CD4-positive, alpha-beta memory T cell (primary cell): Measurements from ENCODE around the gene HS3ST4. TPM values are rescaled to one million over a fixed set of nuclear protein-coding genes. Genes with fewer than 3 reads are reported as not detected.

Experiments
- CTCF ChIA-PET: fragments of 350-600 bp; sonication (Branson Sonifier 250); formaldehyde crosslinking; loops from one replicate; lab custom pipeline; 2021; ENCODE audit warnings: inconsistent platforms; ENCODE audit not compliant: partially characterized antibody; lab: Charles Lee
- POLR2A ChIA-PET: fragments of 350-600 bp; sonication (Branson Sonifier 250); formaldehyde crosslinking; loops from one replicate; lab custom pipeline; 2021; ENCODE audit not compliant: partially characterized antibody; lab: Charles Lee
- DNase-seq, 5 donors: peaks; one replicate each; pipeline versions ENCODE4 v3.0.0 to v3.0.0-alpha.2; 2020 to 2022; ENCODE audit warnings: mixed read lengths in 1 of 5
- H3K27ac ChIP-seq: one replicate; pipeline ENCODE4 v1.7.0; 2013; ENCODE audit warnings: low read depth, low read length
- H3K27me3 ChIP-seq: 2 replicates; pipeline ENCODE4 v1.7.0; 2013; ENCODE audit warnings: mild to moderate bottlenecking, low read length, moderate library complexity; ENCODE audit not compliant: insufficient read depth
- H3K36me3 ChIP-seq: 2 replicates; pipeline ENCODE4 v1.7.0; 2013; ENCODE audit warnings: mild to moderate bottlenecking, low read length, moderate library complexity; ENCODE audit not compliant: insufficient read depth
- H3K4me1 ChIP-seq: 2 replicates; pipeline ENCODE4 v1.7.0; 2013; ENCODE audit warnings: mild to moderate bottlenecking, low read length, moderate library complexity; ENCODE audit not compliant: insufficient read depth
- H3K4me3 ChIP-seq, 2 donors: one replicate each; pipeline ENCODE4 v1.7.0; 2013; ENCODE audit warnings: low read length in 2 of 2, mild to moderate bottlenecking in 1 of 2
- H3K9me3 ChIP-seq, 2 donors: one replicate each; pipeline ENCODE4 v1.7.0; 2013; ENCODE audit warnings: low read length in 2 of 2, control low read depth in 1 of 2; ENCODE audit not compliant: control insufficient read depth in 1 of 2
- H3K27ac Mint-ChIP-seq, 7 donors: one replicate each; pipeline ENCODE4 v1.8.0; 2020 to 2021; ENCODE audit warnings: mixed read lengths in 7 of 7, mild to moderate bottlenecking in 6 of 7, inconsistent platforms in 3 of 7, moderate library complexity in 3 of 7
- H3K27me3 Mint-ChIP-seq, 2 donors: one replicate each; pipeline ENCODE4 v1.8.0; 2020 to 2021; ENCODE audit warnings: mixed read lengths in 2 of 2
- H3K36me3 Mint-ChIP-seq, 2 donors: one replicate each; pipeline ENCODE4 v1.8.0; 2020 to 2021; ENCODE audit warnings: mixed read lengths in 2 of 2, inconsistent platforms in 1 of 2, mild to moderate bottlenecking in 1 of 2
- H3K4me1 Mint-ChIP-seq, 4 donors: one replicate each; pipeline ENCODE4 v1.8.0; 2020 to 2021; ENCODE audit warnings: mixed read lengths in 4 of 4, mild to moderate bottlenecking in 1 of 4
- H3K4me3 Mint-ChIP-seq, 8 donors: one replicate each; pipeline ENCODE4 v1.8.0; 2020 to 2021; ENCODE audit warnings: mixed read lengths in 8 of 8, mild to moderate bottlenecking in 7 of 8, moderate library complexity in 6 of 8, inconsistent platforms in 3 of 8
- H3K9me3 Mint-ChIP-seq, 8 donors: one replicate each; pipeline ENCODE4 v1.8.0; 2020 to 2021; ENCODE audit warnings: mixed read lengths in 8 of 8, mild to moderate bottlenecking in 5 of 8, inconsistent platforms in 3 of 8, moderate library complexity in 1 of 8
- intact Hi-C: fragments of 100-400 bp; cut with micrococcal nuclease; formaldehyde crosslinking; loops from one replicate; pipeline ENCODE4 v1.15.1; 2023
- polyA plus RNA-seq, 2 donors: library from polyadenylated mRNA; unstranded; fragments of 300-500 nt; fragmentation: Illumina TruSeq; gene quantifications; one replicate each; pipeline ENCODE4 v1.2.3, GENCODE V29; 2021
- total RNA-seq, 2 experiments: library from RNA; stranded (reverse); gene quantifications; one replicate each; pipeline ENCODE4 v1.2.3, GENCODE V29; 2021

HS3ST4 gene
- total and polyA plus RNA-seq, 4 experiments from 2014 or later = not detected

DNA sequence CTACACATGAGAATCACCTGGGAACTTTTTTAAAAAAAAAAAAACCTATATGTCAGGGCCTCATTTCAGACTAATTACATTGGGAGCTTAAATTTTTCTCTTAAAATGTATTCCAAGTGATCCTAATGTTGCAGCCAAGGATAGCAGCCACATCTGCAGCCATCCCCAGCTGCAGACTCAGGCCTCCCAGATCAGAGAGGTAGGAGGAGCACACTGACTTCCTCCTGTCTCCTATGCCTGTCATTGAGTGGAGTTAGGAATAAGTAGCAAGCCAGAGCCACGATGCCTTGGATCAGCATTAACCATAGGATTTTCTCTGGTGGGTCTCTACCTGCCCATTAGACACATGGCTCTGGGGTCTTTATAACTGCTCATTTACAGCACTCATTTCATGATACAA, 463.5 kb downstream of the HS3ST4 start:
- no peaks in the 10 kb centered on the region for H3K4me1 ChIP-seq
- no peaks in the 10 kb centered on the region for H3K36me3 ChIP-seq
- no peaks in the 10 kb centered on the region for H3K9me3 ChIP-seq
- peaks cover 0 to 4% (median 0%) of the 10 kb centered on the region in 8 donors for H3K9me3 Mint-ChIP-seq
- ChIA-PET CTCF (no interaction called here), POLR2A (no interaction called here)
- no peak for DNase-seq
- no peak overlapping the region for H3K4me3 Mint-ChIP-seq
- intact Hi-C loops = no loop called here
- no peaks in the 10 kb centered on the region for H3K27me3 ChIP-seq
- H3K4me1 Mint-ChIP-seq = no peaks in the 10 kb centered on the region
- no peak overlapping the region for H3K27ac ChIP-seq
- H3K4me3 ChIP-seq = no peak overlapping the region
- no peaks in the 10 kb centered on the region for H3K27me3 Mint-ChIP-seq
- H3K27ac Mint-ChIP-seq = no peak overlapping the region
- H3K36me3 Mint-ChIP-seq = no peaks in the 10 kb centered on the region

DNA sequence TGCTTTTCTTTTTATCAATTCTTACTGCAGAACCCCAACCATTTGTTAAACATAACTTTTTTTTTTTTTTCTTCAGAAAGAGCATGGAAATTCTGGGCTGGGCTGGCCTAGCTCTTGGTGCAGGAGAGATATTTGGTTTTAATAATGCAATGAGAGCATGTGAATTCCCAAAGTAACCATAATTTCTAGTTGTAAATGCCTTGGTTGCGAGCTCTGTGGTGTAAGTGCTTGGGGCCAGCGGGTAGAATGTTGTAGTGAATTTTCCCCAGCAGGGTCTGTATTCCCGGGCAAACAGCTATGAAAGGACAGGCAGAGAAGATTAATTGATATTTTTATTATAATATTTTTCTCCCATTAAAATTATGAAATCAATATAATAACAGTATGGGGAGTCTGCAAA, 465.6 kb downstream of the HS3ST4 start:
- intact Hi-C loops = no loop called here
- Mint-ChIP-seq H3K27ac (no peak overlapping the region), H3K4me1 (no peaks in the 10 kb centered on the region), H3K27me3 (no peaks in the 10 kb centered on the region), H3K9me3 (peaks cover 0 to 4% (median 0%) of the 10 kb centered on the region in 8 donors), H3K36me3 (no peaks in the 10 kb centered on the region), H3K4me3 (no peak overlapping the region)
- CTCF ChIA-PET = no interaction called here
- no peak for DNase-seq
- Histone ChIP-seq H3K4me3 (no peak overlapping the region), H3K27me3 (no peaks in the 10 kb centered on the region), H3K9me3 (no peaks in the 10 kb centered on the region), H3K27ac (no peak overlapping the region), H3K36me3 (no peaks in the 10 kb centered on the region), H3K4me1 (no peaks in the 10 kb centered on the region)
- POLR2A ChIA-PET = no interaction called here

- Histone ChIP-seq H3K27ac (no peak overlapping the region), H3K4me1 (no peaks in the 10 kb centered on the region), H3K36me3 (no peaks in the 10 kb centered on the region), H3K9me3 (no peaks in the 10 kb centered on the region), H3K27me3 (no peaks in the 10 kb centered on the region), H3K4me3 (no peak overlapping the region)
- peaks cover 0 to 4% (median 0%) of the 10 kb centered on the region in 8 donors for H3K9me3 Mint-ChIP-seq
- POLR2A ChIA-PET = no interaction called here
- H3K27me3 Mint-ChIP-seq = no peaks in the 10 kb centered on the region
- no peaks in the 10 kb centered on the region for H3K4me1 Mint-ChIP-seq
- H3K36me3 Mint-ChIP-seq = no peaks in the 10 kb centered on the region
- CTCF ChIA-PET = no interaction called here
- intact Hi-C loops = no loop called here
- no peak overlapping the region for H3K4me3 Mint-ChIP-seq
- DNase-seq = no peak
- no peak overlapping the region for H3K27ac Mint-ChIP-seq
These were observed 466.5 kb downstream of the HS3ST4 start for GRCh38 chr16:26158142-26158759.

GRCh38 chr16:26161461-26162180, 469.9 kb downstream of the HS3ST4 start:
- no peaks in the 10 kb centered on the region for H3K4me1 ChIP-seq
- no peak overlapping the region for H3K4me3 ChIP-seq
- POLR2A ChIA-PET = no interaction called here
- DNase-seq = no peak
- no peaks in the 10 kb centered on the region for H3K9me3 ChIP-seq
- Mint-ChIP-seq H3K9me3 (peaks cover 0 to 4% (median 0%) of the 10 kb centered on the region in 8 donors), H3K36me3 (no peaks in the 10 kb centered on the region), H3K27ac (no peak overlapping the region), H3K4me1 (no peaks in the 10 kb centered on the region), H3K27me3 (peaks cover 0 to 3% of the 10 kb centered on the region in 2 donors), H3K4me3 (no peak overlapping the region)
- H3K36me3 ChIP-seq = no peaks in the 10 kb centered on the region
- CTCF ChIA-PET = interaction anchor here (0.6 kb wide), 1 partner anchor 27 kb away, joined by 4 read pairs; no protein-coding TSS in a partner anchor
- no peaks in the 10 kb centered on the region for H3K27me3 ChIP-seq
- intact Hi-C loops = no loop called here
- no peak overlapping the region for H3K27ac ChIP-seq

- CTCF ChIA-PET = no interaction called here
- Mint-ChIP-seq H3K4me3 (no peak overlapping the region), H3K36me3 (no peaks in the 10 kb centered on the region), H3K9me3 (peaks cover 0 to 1% (median 0%) of the 10 kb centered on the region in 8 donors), H3K27me3 (peaks cover 8 to 10% of the 10 kb centered on the region in 2 donors), H3K27ac (no peak overlapping the region), H3K4me1 (no peaks in the 10 kb centered on the region)
- Histone ChIP-seq H3K4me3 (no peak overlapping the region), H3K27me3 (no peaks in the 10 kb centered on the region), H3K36me3 (no peaks in the 10 kb centered on the region), H3K27ac (no peak overlapping the region), H3K4me1 (no peaks in the 10 kb centered on the region), H3K9me3 (no peaks in the 10 kb centered on the region)
- DNase-seq = no peak
- intact Hi-C loops = no loop called here
- POLR2A ChIA-PET = no interaction called here
These were observed 477.7 kb downstream of the HS3ST4 start for GRCh38 chr16:26169473-26169872.

DNA sequence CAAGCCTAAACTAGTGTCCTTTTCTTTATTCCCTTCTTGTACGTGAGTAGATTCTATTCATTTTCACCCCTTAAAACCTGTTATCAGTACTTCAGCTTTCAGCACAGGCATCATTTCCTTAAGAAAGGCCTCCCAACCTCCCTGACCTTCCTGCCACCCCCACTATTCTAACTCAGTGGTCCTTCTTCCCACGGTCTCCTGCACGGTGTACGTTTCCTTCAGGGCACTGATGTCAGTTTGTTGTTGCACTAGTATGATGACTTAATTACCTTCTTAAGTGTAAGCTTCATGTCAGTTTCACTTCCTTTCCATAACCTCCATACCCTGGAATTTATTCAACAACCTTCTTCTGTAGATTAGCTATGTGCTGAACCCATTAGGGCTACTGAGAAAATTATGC, 484.2 kb downstream of the HS3ST4 start:
- ChIA-PET CTCF (no interaction called here), POLR2A (no interaction called here)
- Histone ChIP-seq H3K27me3 (no peaks in the 10 kb centered on the region), H3K36me3 (no peaks in the 10 kb centered on the region), H3K27ac (no peak overlapping the region), H3K9me3 (no peaks in the 10 kb centered on the region), H3K4me1 (no peaks in the 10 kb centered on the region), H3K4me3 (no peak overlapping the region)
- intact Hi-C loops = no loop called here
- H3K27me3 Mint-ChIP-seq = peaks cover 0 to 8% of the 10 kb centered on the region in 2 donors
- H3K9me3 Mint-ChIP-seq = peaks cover 0 to 3% (median 0%) of the 10 kb centered on the region in 8 donors
- DNase-seq = no peak
- no peak overlapping the region for H3K4me3 Mint-ChIP-seq
- no peaks in the 10 kb centered on the region for H3K36me3 Mint-ChIP-seq
- no peak overlapping the region for H3K27ac Mint-ChIP-seq
- H3K4me1 Mint-ChIP-seq = no peaks in the 10 kb centered on the region

DNA sequence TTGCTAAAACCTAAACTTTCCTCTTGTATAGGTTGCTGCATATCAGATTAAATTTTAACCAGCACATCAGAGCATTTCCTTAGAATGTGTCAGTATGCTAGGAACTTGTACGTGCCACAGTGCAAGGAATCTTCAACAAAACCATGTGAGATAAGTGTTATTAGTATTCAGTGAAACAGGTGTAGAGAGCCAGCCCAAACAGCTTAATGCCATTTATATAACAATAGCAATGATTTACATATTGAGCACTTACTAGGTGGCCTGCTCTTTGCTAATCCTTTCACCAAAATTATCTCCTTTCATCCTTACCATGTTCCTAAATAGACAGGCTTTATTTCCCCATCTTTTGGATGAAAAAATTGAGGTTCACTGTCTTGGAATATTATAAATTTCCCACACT, 485.7 kb downstream of the HS3ST4 start:
- no peaks in the 10 kb centered on the region for H3K27me3 ChIP-seq
- no peaks in the 10 kb centered on the region for H3K36me3 Mint-ChIP-seq

More for the DNA sequence above, 485.7 kb downstream of the HS3ST4 start:
- peaks cover 0 to 3% (median 0%) of the 10 kb centered on the region in 8 donors for H3K9me3 Mint-ChIP-seq
- H3K4me1 Mint-ChIP-seq = no peaks in the 10 kb centered on the region
- H3K27ac Mint-ChIP-seq = no peak overlapping the region
- no peak for DNase-seq
- CTCF ChIA-PET = no interaction called here
- no peak overlapping the region for H3K4me3 Mint-ChIP-seq
- Histone ChIP-seq H3K4me1 (no peaks in the 10 kb centered on the region), H3K9me3 (no peaks in the 10 kb centered on the region), H3K4me3 (no peak overlapping the region), H3K36me3 (no peaks in the 10 kb centered on the region), H3K27ac (no peak overlapping the region)
- POLR2A ChIA-PET = no interaction called here
- H3K27me3 Mint-ChIP-seq = peaks cover 0 to 5% of the 10 kb centered on the region in 2 donors
- intact Hi-C loops = no loop called here
